K562 (cell line): ENCODE measurements around the gene PRDX3. TPM values are rescaled to one million over a fixed set of nuclear protein-coding genes. Genes with fewer than 3 reads are reported as not detected.

Source experiments
- KDM1A ChIP-seq, 2 experiments: fragments of 450-650 bp; IDR thresholded peaks; 2 replicates each; pipeline ENCODE4 v1.6.1; 2016; ENCODE audit warnings: mild to moderate bottlenecking in 2 of 2
- L3MBTL2 ChIP-seq: fragments of 450-650 bp; IDR thresholded peaks from 2 replicates; pipeline ENCODE4 v1.6.1; 2016; ENCODE audit warnings: mild to moderate bottlenecking, moderate library complexity
- MAFG ChIP-seq: fragments of 450-650 bp; conservative IDR thresholded peaks from 2 replicates; pipeline ENCODE4 v1.6.1; 2016; ENCODE audit warnings: missing genetic modification characterization, missing compliant biosample characterization
- MCM5 ChIP-seq: fragments of 450-650 bp; IDR thresholded peaks from 2 replicates; pipeline ENCODE4 v1.6.1; 2016; ENCODE audit warnings: low read depth
- MIER1 ChIP-seq: fragments of 450-650 bp; IDR thresholded peaks from 2 replicates; pipeline ENCODE4 v1.6.1; 2016; ENCODE audit warnings: antibody characterized with exemption, mild to moderate bottlenecking, low read depth
- NFE2L1 ChIP-seq: fragments of 450-650 bp; IDR thresholded peaks from 2 replicates; pipeline ENCODE4 v1.6.1; 2016; ENCODE audit warnings: missing genetic modification characterization, low read depth, mild to moderate bottlenecking, missing compliant biosample characterization, moderate library complexity, borderline replicate concordance
- NFRKB ChIP-seq: fragments of 450-650 bp; IDR thresholded peaks from 2 replicates; pipeline ENCODE4 v1.6.1; 2016; ENCODE audit warnings: low read depth
- PML ChIP-seq: IDR thresholded peaks from 2 replicates; pipeline ENCODE4 v1.6.1; 2012; ENCODE audit warnings: low read length, inconsistent platforms
- SAP30 ChIP-seq: fragments of 200-600 bp; sonication (generic); IDR thresholded peaks from 2 replicates; pipeline ENCODE4 v1.6.1; 2012; ENCODE audit warnings: borderline replicate concordance, low read depth, mild to moderate bottlenecking, moderate library complexity, low read length, control low read depth, inconsistent platforms; ENCODE audit not compliant: insufficient read depth, poor library complexity, severe bottlenecking
- VEZF1 ChIP-seq: fragments of 200-800 bp; sonication (Bioruptor generic); IDR thresholded peaks from 2 replicates; pipeline ENCODE4 v1.6.1; 2017; ENCODE audit warnings: missing genetic modification characterization, missing compliant biosample characterization
- ZBTB5 ChIP-seq: fragments of 450-650 bp; IDR thresholded peaks from 2 replicates; pipeline ENCODE4 v1.6.1; 2017; ENCODE audit warnings: antibody characterized with exemption
- ZC3H11A ChIP-seq: IDR thresholded peaks from 2 replicates; pipeline ENCODE4 v1.6.1; 2012; ENCODE audit warnings: low read depth, low read length, improper control_type of control experiment
- polyA plus RNA-seq, 8 experiments: library from polyadenylated mRNA; depleted of rRNA in 4 of 8; stranded (reverse) in 5 of 8; unstranded in 3 of 8; fragments of >200 nt; fragmentation: Nextera tagmentation in 2 of 8; fragmentation: Illumina TruSeq in 1 of 8; extraction: Ambion mirVana in 2 of 8; extraction: Trizol in 1 of 8; gene quantifications; 2 replicates each; pipeline versions ENCODE4 v1.2.1 to v1.2.3, GENCODE V29; 2011 to 2014; ENCODE audit warnings: inconsistent platforms in 1 of 8, missing spikeins in 1 of 8
- total RNA-seq, 7 experiments: library from RNA; depleted of rRNA in 6 of 7; stranded (reverse); fragments of >200 nt in 6 of 7; fragmentation: Illumina TruSeq in 2 of 7; extraction: Trizol in 2 of 7; gene quantifications; 2 replicates each; pipeline versions ENCODE4 v1.2.1 to v1.2.3, GENCODE V29; 2011 to 2021; ENCODE audit warnings: low replicate concordance in 1 of 7
- TF ChIP-seq, protein P1 (sequence below): fragments of 250-450 bp; sonication (Bioruptor Pico); IDR thresholded peaks from 2 replicates; pipeline ENCODE4 v1.6.1; 2021; ENCODE audit warnings: mild to moderate bottlenecking
- TF ChIP-seq, protein P2 (sequence below), 3 experiments: fragments of 200-800 bp in 1 of 3; fragments of 250-450 bp in 1 of 3; fragments of 450-650 bp in 1 of 3; sonication (Bioruptor Pico) in 1 of 3; sonication (Bioruptor generic) in 1 of 3; formaldehyde crosslinking in 1 of 3; IDR thresholded peaks; 2 replicates each; pipeline versions ENCODE4 v1.6.1 to v1.8.0; 2016 to 2022; ENCODE audit warnings: mild to moderate bottlenecking in 2 of 3, missing genetic modification characterization in 2 of 3, missing compliant biosample characterization in 1 of 3, moderate library complexity in 1 of 3
- TF ChIP-seq, protein P3 (sequence below), 2 experiments: fragments of 450-650 bp in 1 of 2; IDR thresholded peaks; 2 replicates each; pipeline ENCODE4 v1.6.1; 2011 to 2017; ENCODE audit warnings: low read depth in 2 of 2, antibody characterized with exemption in 1 of 2, borderline replicate concordance in 1 of 2, low read length in 1 of 2, mild to moderate bottlenecking in 1 of 2, mixed read lengths in 1 of 2; ENCODE audit not compliant: control insufficient read depth in 1 of 2

The PRDX3 gene
- total and polyA plus RNA-seq, 9 of the 15 experiments (the other 6 are each of a cell fraction or from before 2014, with no cell fraction given): 122 to 994 (median 173) TPM

GRCh38 chr10:119178372-119179119, at the start of gene PRDX3 (continued):
- TF ChIP-seq MIER1 (no peak), SAP30 (peak; percentile 22), PML (peak; percentile 64), MAFG (no peak), NFRKB (peak; percentile 70; the same call in 1 of the 2 replicates), L3MBTL2 (0 out of 2 replicates have a peak, but pooled peaks have one; percentile 36), NFE2L1 (tag) (no peak), ZC3H11A (no peak), ZBTB5 (no peak), KDM1A (IDR thresholded peaks at IDR 0.05) (no peak), MCM5 (no peak), VEZF1 (peak; percentile 87)
- TF ChIP-seq, protein P1, sequence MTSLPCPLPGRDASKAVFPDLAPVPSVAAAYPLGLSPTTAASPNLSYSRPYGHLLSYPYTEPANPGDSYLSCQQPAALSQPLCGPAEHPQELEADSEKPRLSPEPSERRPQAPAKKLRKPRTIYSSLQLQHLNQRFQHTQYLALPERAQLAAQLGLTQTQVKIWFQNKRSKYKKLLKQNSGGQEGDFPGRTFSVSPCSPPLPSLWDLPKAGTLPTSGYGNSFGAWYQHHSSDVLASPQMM: no peak
- TF ChIP-seq, protein P2, sequence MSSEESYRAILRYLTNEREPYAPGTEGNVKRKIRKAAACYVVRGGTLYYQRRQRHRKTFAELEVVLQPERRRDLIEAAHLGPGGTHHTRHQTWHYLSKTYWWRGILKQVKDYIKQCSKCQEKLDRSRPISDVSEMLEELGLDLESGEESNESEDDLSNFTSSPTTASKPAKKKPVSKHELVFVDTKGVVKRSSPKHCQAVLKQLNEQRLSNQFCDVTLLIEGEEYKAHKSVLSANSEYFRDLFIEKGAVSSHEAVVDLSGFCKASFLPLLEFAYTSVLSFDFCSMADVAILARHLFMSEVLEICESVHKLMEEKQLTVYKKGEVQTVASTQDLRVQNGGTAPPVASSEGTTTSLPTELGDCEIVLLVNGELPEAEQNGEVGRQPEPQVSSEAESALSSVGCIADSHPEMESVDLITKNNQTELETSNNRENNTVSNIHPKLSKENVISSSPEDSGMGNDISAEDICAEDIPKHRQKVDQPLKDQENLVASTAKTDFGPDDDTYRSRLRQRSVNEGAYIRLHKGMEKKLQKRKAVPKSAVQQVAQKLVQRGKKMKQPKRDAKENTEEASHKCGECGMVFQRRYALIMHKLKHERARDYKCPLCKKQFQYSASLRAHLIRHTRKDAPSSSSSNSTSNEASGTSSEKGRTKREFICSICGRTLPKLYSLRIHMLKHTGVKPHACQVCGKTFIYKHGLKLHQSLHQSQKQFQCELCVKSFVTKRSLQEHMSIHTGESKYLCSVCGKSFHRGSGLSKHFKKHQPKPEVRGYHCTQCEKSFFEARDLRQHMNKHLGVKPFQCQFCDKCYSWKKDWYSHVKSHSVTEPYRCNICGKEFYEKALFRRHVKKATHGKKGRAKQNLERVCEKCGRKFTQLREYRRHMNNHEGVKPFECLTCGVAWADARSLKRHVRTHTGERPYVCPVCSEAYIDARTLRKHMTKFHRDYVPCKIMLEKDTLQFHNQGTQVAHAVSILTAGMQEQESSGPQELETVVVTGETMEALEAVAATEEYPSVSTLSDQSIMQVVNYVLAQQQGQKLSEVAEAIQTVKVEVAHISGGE (CRISPR knock-in tag; IDR thresholded peaks at IDR 0.05): peak in 2 of 3 experiments; percentile 90 to 96; a peak in 3 of 6 replicates
- TF ChIP-seq, protein P3, sequence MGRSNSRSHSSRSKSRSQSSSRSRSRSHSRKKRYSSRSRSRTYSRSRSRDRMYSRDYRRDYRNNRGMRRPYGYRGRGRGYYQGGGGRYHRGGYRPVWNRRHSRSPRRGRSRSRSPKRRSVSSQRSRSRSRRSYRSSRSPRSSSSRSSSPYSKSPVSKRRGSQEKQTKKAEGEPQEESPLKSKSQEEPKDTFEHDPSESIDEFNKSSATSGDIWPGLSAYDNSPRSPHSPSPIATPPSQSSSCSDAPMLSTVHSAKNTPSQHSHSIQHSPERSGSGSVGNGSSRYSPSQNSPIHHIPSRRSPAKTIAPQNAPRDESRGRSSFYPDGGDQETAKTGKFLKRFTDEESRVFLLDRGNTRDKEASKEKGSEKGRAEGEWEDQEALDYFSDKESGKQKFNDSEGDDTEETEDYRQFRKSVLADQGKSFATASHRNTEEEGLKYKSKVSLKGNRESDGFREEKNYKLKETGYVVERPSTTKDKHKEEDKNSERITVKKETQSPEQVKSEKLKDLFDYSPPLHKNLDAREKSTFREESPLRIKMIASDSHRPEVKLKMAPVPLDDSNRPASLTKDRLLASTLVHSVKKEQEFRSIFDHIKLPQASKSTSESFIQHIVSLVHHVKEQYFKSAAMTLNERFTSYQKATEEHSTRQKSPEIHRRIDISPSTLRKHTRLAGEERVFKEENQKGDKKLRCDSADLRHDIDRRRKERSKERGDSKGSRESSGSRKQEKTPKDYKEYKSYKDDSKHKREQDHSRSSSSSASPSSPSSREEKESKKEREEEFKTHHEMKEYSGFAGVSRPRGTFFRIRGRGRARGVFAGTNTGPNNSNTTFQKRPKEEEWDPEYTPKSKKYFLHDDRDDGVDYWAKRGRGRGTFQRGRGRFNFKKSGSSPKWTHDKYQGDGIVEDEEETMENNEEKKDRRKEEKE (IDR thresholded peaks at IDR 0.05; ENCODE audit: borderline replicate concordance in 1 of 2, control insufficient read depth in 1 of 2, low read depth in 2 of 2, low read length in 1 of 2): no peak
